Measurements from ENCODE around the gene CRYAA. TPM values are rescaled to one million over a fixed set of nuclear protein-coding genes. Genes with fewer than 3 reads are reported as not detected.

CRYAA gene
- total and polyA plus RNA-seq, 2 of the 8 experiments (the other 6 are each of a cell fraction or from before 2014, with no cell fraction given) = not detected

DNA sequence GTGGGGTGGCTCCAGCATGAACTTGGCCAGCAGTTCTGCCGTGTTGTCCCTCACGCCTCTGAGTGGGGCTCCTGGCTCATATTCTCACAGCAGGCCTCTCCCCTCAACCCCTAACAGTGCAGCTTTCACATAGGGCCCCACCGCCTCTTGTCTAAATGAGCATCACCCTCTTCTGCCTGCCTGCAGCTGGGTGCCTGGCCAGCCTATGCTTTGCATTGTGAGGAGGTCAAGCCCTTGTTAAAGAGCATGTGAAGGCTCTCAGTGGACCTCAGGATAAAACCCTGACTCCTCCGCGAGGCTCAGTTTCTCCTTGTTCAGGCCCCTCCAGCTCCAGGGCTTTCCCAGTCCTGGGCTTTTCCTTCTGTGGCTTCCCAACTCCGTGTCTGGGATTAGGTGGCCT is 34.8 kb downstream of the CRYAA start:
- no peak overlapping the region for H3K23ac ChIP-seq (ENCODE audit: insufficient read length)
- 78% methylated on average over 6 of the region's 6 CpGs; no CpG with 5 or more reads in 1 of the 2 experiments for WGBS, 2 experiments (ENCODE audit: extremely low coverage in 1 of 2, insufficient coverage in 1 of 2, insufficient read length in 1 of 2, insufficient replicate concordance in 2 of 2, low coverage in 1 of 2, low lambda C conversion rate in 2 of 2, missing lambda C conversion rate in 1 of 2)
- no peak for TF ChIP-seq NRF1 (IDR thresholded peaks at IDR 0.05; ENCODE audit: low read depth, low read length)
- no peak for TF ChIP-seq SIN3A (conservative IDR thresholded peaks at IDR 0.05 in 1 of 2, IDR thresholded peaks at IDR 0.05 in 1 of 2; ENCODE audit: low read depth in 1 of 2, low read length in 2 of 2)
- no peak for TF ChIP-seq POLR2A (IDR thresholded peaks at IDR 0.05; ENCODE audit: control extremely low read depth in 1 of 2, low read depth in 2 of 2, low read length in 2 of 2)
- TF ChIP-seq KDM1A (IDR thresholded peaks at IDR 0.05; ENCODE audit: borderline replicate concordance, low read length) = no peak
- no peak for TF ChIP-seq SAP30 (IDR thresholded peaks at IDR 0.05; ENCODE audit: insufficient read depth, insufficient replicate concordance, low read length)
- no peak for TF ChIP-seq GABPA (IDR thresholded peaks at IDR 0.05; ENCODE audit: borderline replicate concordance, insufficient read depth, low read length)
- TF ChIP-seq, protein P1, sequence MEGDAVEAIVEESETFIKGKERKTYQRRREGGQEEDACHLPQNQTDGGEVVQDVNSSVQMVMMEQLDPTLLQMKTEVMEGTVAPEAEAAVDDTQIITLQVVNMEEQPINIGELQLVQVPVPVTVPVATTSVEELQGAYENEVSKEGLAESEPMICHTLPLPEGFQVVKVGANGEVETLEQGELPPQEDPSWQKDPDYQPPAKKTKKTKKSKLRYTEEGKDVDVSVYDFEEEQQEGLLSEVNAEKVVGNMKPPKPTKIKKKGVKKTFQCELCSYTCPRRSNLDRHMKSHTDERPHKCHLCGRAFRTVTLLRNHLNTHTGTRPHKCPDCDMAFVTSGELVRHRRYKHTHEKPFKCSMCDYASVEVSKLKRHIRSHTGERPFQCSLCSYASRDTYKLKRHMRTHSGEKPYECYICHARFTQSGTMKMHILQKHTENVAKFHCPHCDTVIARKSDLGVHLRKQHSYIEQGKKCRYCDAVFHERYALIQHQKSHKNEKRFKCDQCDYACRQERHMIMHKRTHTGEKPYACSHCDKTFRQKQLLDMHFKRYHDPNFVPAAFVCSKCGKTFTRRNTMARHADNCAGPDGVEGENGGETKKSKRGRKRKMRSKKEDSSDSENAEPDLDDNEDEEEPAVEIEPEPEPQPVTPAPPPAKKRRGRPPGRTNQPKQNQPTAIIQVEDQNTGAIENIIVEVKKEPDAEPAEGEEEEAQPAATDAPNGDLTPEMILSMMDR (IDR thresholded peaks at IDR 0.05; ENCODE audit: control extremely low read depth in 1 of 3, insufficient read depth in 1 of 3, low read depth in 1 of 3, low read length in 3 of 3) = no peak
- no peak for TF ChIP-seq TCF12 (IDR thresholded peaks at IDR 0.05; ENCODE audit: low read depth, low read length)
- TF ChIP-seq JUND (IDR thresholded peaks at IDR 0.05; ENCODE audit: low read length) = no peak
- TF ChIP-seq EZH2 (IDR thresholded peaks at IDR 0.05; ENCODE audit: low read depth, low read length, severe bottlenecking) = no peak
- TF ChIP-seq CTBP2 (IDR thresholded peaks at IDR 0.05; ENCODE audit: borderline replicate concordance, insufficient read depth, insufficient read length, low read length) = no peak

More for the DNA sequence above, 34.8 kb downstream of the CRYAA start:
- H2BK15ac ChIP-seq (ENCODE audit: low read length) = no peak overlapping the region
- H3K9me3 ChIP-seq (ENCODE audit: insufficient read depth in 2 of 2, low read depth in 1 of 2, low read length in 1 of 2) = peaks cover 2 to 4% of the 10 kb centered on the region in 2 experiments; a peak in 1 of 4 replicates
- FAIRE-seq (no peak), DNase-seq (ENCODE audit: low read depth in 1 of 2, low spot score in 2 of 2) (no peak)
- H3K4me2 ChIP-seq (ENCODE audit: insufficient read depth in 1 of 2, low read depth in 2 of 2, low read length in 2 of 2) = no peak overlapping the region
- no peak overlapping the region for H3K9ac ChIP-seq (replicated peaks in 1 of 4; ENCODE audit: extremely low read depth in 1 of 4, low read depth in 3 of 4, low read length in 3 of 4)
- H3K14ac ChIP-seq (ENCODE audit: insufficient read length) = no peak overlapping the region
- no peak overlapping the region for H4K91ac ChIP-seq (replicated peaks; ENCODE audit: insufficient read length, low read length)
- H4K5ac ChIP-seq (ENCODE audit: insufficient read length, low read depth, low read length) = no peak overlapping the region
- H4K8ac ChIP-seq (ENCODE audit: extremely low read depth, insufficient read depth, low read length) = no peak overlapping the region
- ChIA-PET CTCF (ENCODE audit: partially characterized antibody) (interaction anchor here (1.0 to 1.3 kb wide), 3 partner anchors 11 to 66 kb away, joined by 4 to 6 read pairs (median 6); no protein-coding TSS in a partner anchor), POLR2A (ENCODE audit: partially characterized antibody) (no interaction called here)
- no peak overlapping the region for H2BK12ac ChIP-seq (ENCODE audit: low read depth, low read length)
- H3K4ac ChIP-seq (replicated peaks; ENCODE audit: insufficient read length, low read depth, low read length) = no peak overlapping the region
- no peaks in the 10 kb centered on the region for H4K20me1 ChIP-seq (replicated peaks in 1 of 2; ENCODE audit: control insufficient read depth in 1 of 2, insufficient read depth in 2 of 2, low read length in 2 of 2)
- no peak overlapping the region for H3K56ac ChIP-seq (replicated peaks; ENCODE audit: insufficient read length, low read depth, low read length)
- H2BK120ac ChIP-seq (replicated peaks; ENCODE audit: low read depth, low read length) = no peak overlapping the region
- no peaks in the 10 kb centered on the region for H3K79me2 ChIP-seq (ENCODE audit: control insufficient read depth in 1 of 2, insufficient read depth in 2 of 2, low read length in 2 of 2)
- no peak overlapping the region for H2AK5ac ChIP-seq (ENCODE audit: low read depth, low read length)
- H2AFZ ChIP-seq (ENCODE audit: low read length) = no peak overlapping the region
- no peak overlapping the region for H3K18ac ChIP-seq (ENCODE audit: extremely low read depth, low read length)
- no peaks in the 10 kb centered on the region for H3K36me3 ChIP-seq (ENCODE audit: control insufficient read depth in 2 of 4, insufficient read depth in 4 of 4, low read length in 3 of 4)
- no peak overlapping the region for H3K27ac ChIP-seq (ENCODE audit: low read depth, low read length)
- no peak overlapping the region for H2BK20ac ChIP-seq (ENCODE audit: low read length)
- H3K79me1 ChIP-seq (ENCODE audit: low read depth, low read length) = no peaks in the 10 kb centered on the region
- no peak overlapping the region for H3K4me3 ChIP-seq (ENCODE audit: extremely low read depth in 1 of 4, insufficient read depth in 2 of 4, low read depth in 3 of 4, low read length in 4 of 4)
- no peaks in the 10 kb centered on the region for H3K23me2 ChIP-seq (ENCODE audit: low read depth, low read length)
- H3K4me1 ChIP-seq (replicated peaks in 1 of 4; ENCODE audit: control insufficient read depth in 3 of 4, insufficient read depth in 4 of 4, low read length in 3 of 4) = no peaks in the 10 kb centered on the region; a peak in 2 of 7 replicates
- no peak overlapping the region for H2BK5ac ChIP-seq (ENCODE audit: low read depth, low read length)
- no peaks in the 10 kb centered on the region for H3K27me3 ChIP-seq (replicated peaks in 1 of 4; ENCODE audit: control insufficient read depth in 3 of 4, extremely low read depth in 1 of 4, insufficient read depth in 3 of 4, low read length in 3 of 4)
